ENCODE data around the gene SNAPC2. TPM values are rescaled to one million over a fixed set of nuclear protein-coding genes. Genes with fewer than 3 reads are reported as not detected.

SNAPC2 gene
- total and polyA plus RNA-seq, 2 of the 13 experiments (the other 11 are each of a cell fraction or from before 2014, with no cell fraction given), result 10.2 to 12.7 TPM

DNA sequence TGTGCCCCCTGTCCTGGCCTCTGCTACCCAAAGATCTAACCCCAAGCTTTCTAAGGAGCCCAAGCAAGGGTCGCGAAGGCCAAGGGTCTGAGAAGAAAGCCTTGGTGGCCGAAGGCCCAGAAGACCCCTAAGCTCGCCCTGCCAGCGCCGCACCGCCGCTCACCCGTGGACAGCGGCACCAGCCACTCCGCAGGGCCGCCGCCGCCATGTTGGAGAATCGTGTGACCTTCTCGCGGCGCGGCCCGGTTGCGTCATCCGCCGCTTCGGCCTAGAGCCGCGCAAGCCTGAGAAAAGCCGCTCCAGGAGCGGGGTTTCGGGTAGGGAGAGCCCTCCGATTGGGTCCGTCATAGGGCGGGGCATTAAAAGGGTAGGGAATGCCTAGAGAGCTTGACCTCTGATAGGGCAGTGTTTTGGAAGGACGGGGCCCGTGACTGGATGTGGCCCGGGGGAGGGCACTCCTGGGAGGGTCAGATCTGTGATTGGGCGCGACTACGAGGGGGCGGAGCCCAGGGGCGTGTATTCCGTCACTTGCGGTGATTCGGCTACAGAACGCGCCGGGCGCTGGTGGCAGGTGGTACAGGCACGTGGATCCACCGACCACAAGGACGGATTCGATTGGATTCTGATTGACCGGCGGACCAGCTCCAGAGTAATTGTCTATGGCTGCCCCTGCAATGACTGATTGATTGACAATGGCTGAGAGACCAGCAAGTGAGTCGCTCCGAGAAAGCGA is 23.5 kb downstream of the SNAPC2 start, which contains the start of gene TIMM44 (continued):
- TF ChIP-seq, protein P1, sequence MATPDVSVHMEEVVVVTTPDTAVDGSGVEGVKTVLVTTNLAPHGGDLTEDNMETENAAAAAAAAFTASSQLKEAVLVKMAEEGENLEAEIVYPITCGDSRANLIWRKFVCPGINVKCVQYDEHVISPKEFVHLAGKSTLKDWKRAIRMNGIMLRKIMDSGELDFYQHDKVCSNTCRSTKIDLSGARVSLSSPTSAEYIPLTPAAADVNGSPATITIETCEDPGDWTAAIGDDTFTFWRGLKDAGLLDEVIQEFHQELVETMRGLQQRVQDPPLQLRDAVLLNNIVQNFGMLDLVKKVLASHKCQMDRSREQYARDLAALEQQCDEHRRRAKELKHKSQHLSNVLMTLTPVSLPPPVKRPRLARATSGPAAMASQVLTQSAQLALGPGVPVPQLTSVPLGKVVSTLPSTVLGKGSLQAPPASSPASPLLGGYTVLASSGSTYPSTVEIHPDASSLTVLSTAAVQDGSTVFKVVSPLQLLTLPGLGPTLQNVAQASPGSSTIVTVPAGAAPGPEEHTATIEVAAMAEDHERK (CRISPR knock-in tag; IDR thresholded peaks at IDR 0.05; ENCODE audit: low read depth), result peak; percentile 17; the same call in 1 of the 2 replicates
- TF ChIP-seq SOX13 (IDR thresholded peaks at IDR 0.05) (no peak; the same call in 1 of the 2 replicates), SOX13 (CRISPR knock-in tag; conservative IDR thresholded peaks at IDR 0.05 in 1 of 2, IDR thresholded peaks at IDR 0.05 in 1 of 2) (peak in 1 of 2 experiments; percentile 11; a peak in 1 of 4 replicates), NFKB2 (CRISPR knock-in tag; IDR thresholded peaks at IDR 0.05; ENCODE audit: borderline replicate concordance) (peak; percentile 75; the same call in 1 of the 2 replicates), SKI (IDR thresholded peaks at IDR 0.05; ENCODE audit: partially characterized antibody) (peak; percentile 10), ZNF761 (CRISPR knock-in tag; conservative IDR thresholded peaks at IDR 0.05) (0 out of 2 replicates have a peak, but pooled peaks have one; percentile 44), ZNF777 (CRISPR knock-in tag; IDR thresholded peaks at IDR 0.05) (0 out of 2 replicates have a peak, but pooled peaks have one; percentile 15), SIN3A (IDR thresholded peaks at IDR 0.05; ENCODE audit: borderline replicate concordance, low read depth, low read length) (peak; percentile 96), NR1H2 (CRISPR knock-in tag; IDR thresholded peaks at IDR 0.05; ENCODE audit: borderline replicate concordance, low read depth) (no peak), ZNF616 (CRISPR knock-in tag; IDR thresholded peaks at IDR 0.05; ENCODE audit: low read depth) (0 out of 2 replicates have a peak, but pooled peaks have one; percentile 37)
- TF ChIP-seq, protein P2, sequence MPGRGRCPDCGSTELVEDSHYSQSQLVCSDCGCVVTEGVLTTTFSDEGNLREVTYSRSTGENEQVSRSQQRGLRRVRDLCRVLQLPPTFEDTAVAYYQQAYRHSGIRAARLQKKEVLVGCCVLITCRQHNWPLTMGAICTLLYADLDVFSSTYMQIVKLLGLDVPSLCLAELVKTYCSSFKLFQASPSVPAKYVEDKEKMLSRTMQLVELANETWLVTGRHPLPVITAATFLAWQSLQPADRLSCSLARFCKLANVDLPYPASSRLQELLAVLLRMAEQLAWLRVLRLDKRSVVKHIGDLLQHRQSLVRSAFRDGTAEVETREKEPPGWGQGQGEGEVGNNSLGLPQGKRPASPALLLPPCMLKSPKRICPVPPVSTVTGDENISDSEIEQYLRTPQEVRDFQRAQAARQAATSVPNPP (CRISPR knock-in tag; IDR thresholded peaks at IDR 0.05), result peak; percentile 78; the same call in 1 of the 2 replicates
- TF ChIP-seq, protein P3, sequence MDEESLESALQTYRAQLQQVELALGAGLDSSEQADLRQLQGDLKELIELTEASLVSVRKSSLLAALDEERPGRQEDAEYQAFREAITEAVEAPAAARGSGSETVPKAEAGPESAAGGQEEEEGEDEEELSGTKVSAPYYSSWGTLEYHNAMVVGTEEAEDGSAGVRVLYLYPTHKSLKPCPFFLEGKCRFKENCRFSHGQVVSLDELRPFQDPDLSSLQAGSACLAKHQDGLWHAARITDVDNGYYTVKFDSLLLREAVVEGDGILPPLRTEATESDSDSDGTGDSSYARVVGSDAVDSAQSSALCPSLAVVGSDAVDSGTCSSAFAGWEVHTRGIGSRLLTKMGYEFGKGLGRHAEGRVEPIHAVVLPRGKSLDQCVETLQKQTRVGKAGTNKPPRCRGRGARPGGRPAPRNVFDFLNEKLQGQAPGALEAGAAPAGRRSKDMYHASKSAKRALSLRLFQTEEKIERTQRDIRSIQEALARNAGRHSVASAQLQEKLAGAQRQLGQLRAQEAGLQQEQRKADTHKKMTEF (CRISPR knock-in tag; IDR thresholded peaks at IDR 0.05), result peak; percentile 85
- TF ChIP-seq, protein P4, sequence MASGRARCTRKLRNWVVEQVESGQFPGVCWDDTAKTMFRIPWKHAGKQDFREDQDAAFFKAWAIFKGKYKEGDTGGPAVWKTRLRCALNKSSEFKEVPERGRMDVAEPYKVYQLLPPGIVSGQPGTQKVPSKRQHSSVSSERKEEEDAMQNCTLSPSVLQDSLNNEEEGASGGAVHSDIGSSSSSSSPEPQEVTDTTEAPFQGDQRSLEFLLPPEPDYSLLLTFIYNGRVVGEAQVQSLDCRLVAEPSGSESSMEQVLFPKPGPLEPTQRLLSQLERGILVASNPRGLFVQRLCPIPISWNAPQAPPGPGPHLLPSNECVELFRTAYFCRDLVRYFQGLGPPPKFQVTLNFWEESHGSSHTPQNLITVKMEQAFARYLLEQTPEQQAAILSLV (CRISPR knock-in tag; IDR thresholded peaks at IDR 0.05; ENCODE audit: borderline replicate concordance), result peak; percentile 75
- TF ChIP-seq, protein P5, sequence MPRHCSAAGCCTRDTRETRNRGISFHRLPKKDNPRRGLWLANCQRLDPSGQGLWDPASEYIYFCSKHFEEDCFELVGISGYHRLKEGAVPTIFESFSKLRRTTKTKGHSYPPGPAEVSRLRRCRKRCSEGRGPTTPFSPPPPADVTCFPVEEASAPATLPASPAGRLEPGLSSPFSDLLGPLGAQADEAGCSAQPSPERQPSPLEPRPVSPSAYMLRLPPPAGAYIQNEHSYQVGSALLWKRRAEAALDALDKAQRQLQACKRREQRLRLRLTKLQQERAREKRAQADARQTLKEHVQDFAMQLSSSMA (CRISPR knock-in tag; IDR thresholded peaks at IDR 0.05), result peak; percentile 91
- TF ChIP-seq, protein P6, sequence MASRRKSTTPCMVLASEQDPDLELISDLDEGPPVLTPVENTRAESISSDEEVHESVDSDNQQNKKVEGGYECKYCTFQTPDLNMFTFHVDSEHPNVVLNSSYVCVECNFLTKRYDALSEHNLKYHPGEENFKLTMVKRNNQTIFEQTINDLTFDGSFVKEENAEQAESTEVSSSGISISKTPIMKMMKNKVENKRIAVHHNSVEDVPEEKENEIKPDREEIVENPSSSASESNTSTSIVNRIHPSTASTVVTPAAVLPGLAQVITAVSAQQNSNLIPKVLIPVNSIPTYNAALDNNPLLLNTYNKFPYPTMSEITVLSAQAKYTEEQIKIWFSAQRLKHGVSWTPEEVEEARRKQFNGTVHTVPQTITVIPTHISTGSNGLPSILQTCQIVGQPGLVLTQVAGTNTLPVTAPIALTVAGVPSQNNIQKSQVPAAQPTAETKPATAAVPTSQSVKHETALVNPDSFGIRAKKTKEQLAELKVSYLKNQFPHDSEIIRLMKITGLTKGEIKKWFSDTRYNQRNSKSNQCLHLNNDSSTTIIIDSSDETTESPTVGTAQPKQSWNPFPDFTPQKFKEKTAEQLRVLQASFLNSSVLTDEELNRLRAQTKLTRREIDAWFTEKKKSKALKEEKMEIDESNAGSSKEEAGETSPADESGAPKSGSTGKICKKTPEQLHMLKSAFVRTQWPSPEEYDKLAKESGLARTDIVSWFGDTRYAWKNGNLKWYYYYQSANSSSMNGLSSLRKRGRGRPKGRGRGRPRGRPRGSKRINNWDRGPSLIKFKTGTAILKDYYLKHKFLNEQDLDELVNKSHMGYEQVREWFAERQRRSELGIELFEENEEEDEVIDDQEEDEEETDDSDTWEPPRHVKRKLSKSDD (CRISPR knock-in tag; IDR thresholded peaks at IDR 0.05; ENCODE audit: low read depth), result peak; percentile 85; the same call in 1 of the 2 replicates
- TF ChIP-seq, protein P7, sequence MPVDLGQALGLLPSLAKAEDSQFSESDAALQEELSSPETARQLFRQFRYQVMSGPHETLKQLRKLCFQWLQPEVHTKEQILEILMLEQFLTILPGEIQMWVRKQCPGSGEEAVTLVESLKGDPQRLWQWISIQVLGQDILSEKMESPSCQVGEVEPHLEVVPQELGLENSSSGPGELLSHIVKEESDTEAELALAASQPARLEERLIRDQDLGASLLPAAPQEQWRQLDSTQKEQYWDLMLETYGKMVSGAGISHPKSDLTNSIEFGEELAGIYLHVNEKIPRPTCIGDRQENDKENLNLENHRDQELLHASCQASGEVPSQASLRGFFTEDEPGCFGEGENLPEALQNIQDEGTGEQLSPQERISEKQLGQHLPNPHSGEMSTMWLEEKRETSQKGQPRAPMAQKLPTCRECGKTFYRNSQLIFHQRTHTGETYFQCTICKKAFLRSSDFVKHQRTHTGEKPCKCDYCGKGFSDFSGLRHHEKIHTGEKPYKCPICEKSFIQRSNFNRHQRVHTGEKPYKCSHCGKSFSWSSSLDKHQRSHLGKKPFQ (CRISPR knock-in tag; IDR thresholded peaks at IDR 0.05; ENCODE audit: insufficient replicate concordance), result peak; percentile 67
